Mesothelial cell of epicardium (in vitro differentiated cells): Measurements from ENCODE around the gene NDUFS8. TPM values are rescaled to one million over a fixed set of nuclear protein-coding genes. Genes with fewer than 3 reads are reported as not detected.

Experiments used
- DNase-seq, 2 experiments: peaks; one replicate each; pipeline ENCODE4 v3.0.0; 2021; ENCODE audit warnings: low spot score in 2 of 2; ENCODE audit not compliant: unreplicated experiment in 2 of 2
- H3K27ac Mint-ChIP-seq: 2 replicates; pipeline ENCODE4 v1.8.0; 2021; ENCODE audit warnings: mixed read lengths
- H3K27me3 Mint-ChIP-seq: 2 replicates; pipeline ENCODE4 v1.8.0; 2021; ENCODE audit warnings: low read depth, mixed read lengths
- H3K36me3 Mint-ChIP-seq: 2 replicates; pipeline ENCODE4 v1.8.0; 2021; ENCODE audit warnings: mixed read lengths
- H3K4me1 Mint-ChIP-seq: 2 replicates; pipeline ENCODE4 v1.8.0; 2021; ENCODE audit warnings: mixed read lengths
- H3K4me3 Mint-ChIP-seq: 2 replicates; pipeline ENCODE4 v1.8.0; 2021; ENCODE audit warnings: mild to moderate bottlenecking, moderate library complexity, mixed read lengths
- H3K9me3 Mint-ChIP-seq: 2 replicates; pipeline ENCODE4 v1.8.0; 2021; ENCODE audit warnings: mixed read lengths
- CTCF ChIP-seq: fragments of 200-600 bp; sonication (generic); IDR thresholded peaks from one replicate; pipeline ENCODE4 v1.5.0; 2021; ENCODE audit warnings: antibody characterized with exemption; ENCODE audit not compliant: unreplicated experiment
- total RNA-seq: library from RNA; stranded (reverse); gene quantifications from 3 replicates; pipeline ENCODE4 v1.2.1, GENCODE V29; 2021

NDUFS8 gene
- total RNA-seq, 1 donor from 2014 or later = 132 TPM

GRCh38 chr11:68012044-68012842 is 18.2 kb upstream of the NDUFS8 start:
- Mint-ChIP-seq H3K27me3 (no peaks in the 10 kb centered on the region), H3K27ac (peak overlapping the region; percentile 98), H3K9me3 (no peaks in the 10 kb centered on the region), H3K4me3 (no peak overlapping the region), H3K36me3 (no peaks in the 10 kb centered on the region), H3K4me1 (peaks cover 50% of the 10 kb centered on the region)
- no peak for DNase-seq
- no peak for TF ChIP-seq CTCF

GRCh38 chr11:68012843-68013610 is 17.5 kb upstream of the NDUFS8 start:
- H3K27me3 Mint-ChIP-seq = no peaks in the 10 kb centered on the region
- H3K36me3 Mint-ChIP-seq = no peaks in the 10 kb centered on the region
- DNase-seq = peak in 1 of 2 experiments; percentile 69
- peak overlapping the region; percentile 28 for H3K4me3 Mint-ChIP-seq
- no peaks in the 10 kb centered on the region for H3K9me3 Mint-ChIP-seq
- H3K27ac Mint-ChIP-seq = peak overlapping the region; percentile 98
- peaks cover 53% of the 10 kb centered on the region for H3K4me1 Mint-ChIP-seq
- TF ChIP-seq CTCF = no peak

DNA sequence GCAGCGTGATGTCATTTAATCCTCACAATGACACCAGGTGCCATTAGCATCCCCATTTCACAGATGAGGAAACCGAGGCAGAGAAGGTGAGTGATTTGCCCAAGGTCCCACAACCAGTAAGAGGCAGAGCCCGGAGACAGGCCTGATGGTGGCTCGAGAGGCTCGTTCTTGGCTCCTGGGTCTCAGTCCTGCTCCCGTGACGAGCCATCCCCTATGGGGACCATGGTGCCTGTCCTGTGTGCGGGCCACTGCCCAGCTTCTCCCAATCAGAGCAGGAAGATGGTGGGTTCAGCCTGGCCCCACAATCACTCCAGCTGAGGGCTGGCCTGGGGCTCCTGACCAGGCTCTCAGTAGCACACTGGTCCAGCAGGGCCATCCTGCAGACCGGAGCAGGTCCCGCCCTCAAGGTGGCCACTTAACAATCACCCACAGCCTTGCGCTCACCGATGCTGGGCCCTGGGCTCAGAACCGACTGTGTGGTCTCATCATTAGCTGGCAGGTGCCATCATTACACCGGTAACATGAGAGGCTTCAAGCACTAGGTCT is 16.8 kb upstream of the NDUFS8 start:
- peaks cover 55% of the 10 kb centered on the region for H3K4me1 Mint-ChIP-seq
- no peaks in the 10 kb centered on the region for H3K9me3 Mint-ChIP-seq
- H3K36me3 Mint-ChIP-seq = no peaks in the 10 kb centered on the region
- H3K27ac Mint-ChIP-seq = peak overlapping the region; percentile 98
- no peak overlapping the region for H3K4me3 Mint-ChIP-seq
- DNase-seq = no peak
- H3K27me3 Mint-ChIP-seq = no peaks in the 10 kb centered on the region
- no peak for TF ChIP-seq CTCF

DNA sequence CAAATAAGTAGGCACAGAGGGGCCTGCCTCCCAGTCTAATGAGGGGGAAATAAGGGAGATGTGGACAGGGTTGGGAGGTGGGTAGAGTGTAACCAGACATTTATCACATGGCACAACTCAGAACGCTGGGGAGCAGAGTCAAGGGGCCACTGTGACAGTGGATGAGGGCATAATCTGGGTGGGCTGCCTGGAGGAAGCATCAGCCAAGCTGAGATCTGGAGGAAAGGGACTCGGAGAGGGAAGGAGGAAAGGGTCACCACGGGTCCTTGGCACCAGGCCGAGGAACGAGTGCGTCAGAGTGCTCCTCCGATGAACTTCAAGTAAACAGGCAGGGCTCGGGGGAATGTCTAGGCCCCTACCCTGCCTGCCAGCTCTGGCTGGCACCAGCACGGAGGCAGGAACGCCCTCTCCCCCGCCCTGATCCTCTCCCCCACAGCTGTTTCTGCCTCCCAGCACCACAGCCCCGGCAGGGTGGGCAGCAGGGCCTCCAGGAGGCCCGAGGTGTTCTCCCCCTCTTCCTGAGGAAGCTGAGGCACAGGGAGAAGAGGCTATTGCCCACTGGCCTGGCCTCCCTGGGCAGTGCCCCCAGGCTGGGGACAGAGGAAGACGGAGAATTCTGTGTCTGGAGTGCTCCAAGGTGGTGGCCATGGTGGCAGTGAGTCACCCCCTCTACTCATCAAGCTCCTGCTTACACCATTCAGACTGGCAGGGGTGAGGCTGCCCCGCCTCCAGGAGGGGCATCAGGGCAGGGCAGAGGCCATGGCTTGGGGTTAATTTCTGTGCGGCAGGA is 16.1 kb upstream of the NDUFS8 start:
- no peaks in the 10 kb centered on the region for H3K36me3 Mint-ChIP-seq
- H3K4me3 Mint-ChIP-seq = no peak overlapping the region
- TF ChIP-seq CTCF = no peak
- DNase-seq = no peak
- no peaks in the 10 kb centered on the region for H3K27me3 Mint-ChIP-seq
- H3K27ac Mint-ChIP-seq = peak overlapping the region; percentile 83
- H3K4me1 Mint-ChIP-seq = peaks cover 51% of the 10 kb centered on the region
- no peaks in the 10 kb centered on the region for H3K9me3 Mint-ChIP-seq

- TF ChIP-seq CTCF = no peak
- peaks cover 45% of the 10 kb centered on the region for H3K4me1 Mint-ChIP-seq
- H3K4me3 Mint-ChIP-seq = no peak overlapping the region
- H3K36me3 Mint-ChIP-seq = no peaks in the 10 kb centered on the region
- no peaks in the 10 kb centered on the region for H3K27me3 Mint-ChIP-seq
- H3K27ac Mint-ChIP-seq = peak overlapping the region; percentile 43
- H3K9me3 Mint-ChIP-seq = no peaks in the 10 kb centered on the region
- no peak for DNase-seq
Observed at GRCh38 chr11:68014947-68015447, 15.5 kb upstream of the NDUFS8 start.
